IPS-11a (cell line): ENCODE results near the gene LRGUK.

Source experiments
- H3K4me3 ChIP-seq: one replicate; pipeline ENCODE4 v1.5.1; 2013; ENCODE audit warnings: low read depth, low read length, control low read depth

The LRGUK gene

GRCh38 chr7:134122980-134123379 is 4.2 kb upstream of the LRGUK start:
- H3K4me3 ChIP-seq, result no peak overlapping the region

GRCh38 chr7:134126146-134126545 is 994 bp upstream of the LRGUK start:
- H3K4me3 ChIP-seq, result no peak overlapping the region

GRCh38 chr7:134126596-134126965 is 559 bp upstream of the LRGUK start:
- H3K4me3 ChIP-seq, result peak overlapping the region; percentile 81

- H3K4me3 ChIP-seq, result no peak overlapping the region
Observed at GRCh38 chr7:134128829-134129228, 1.7 kb downstream of the LRGUK start.

- H3K4me3 ChIP-seq, result no peak overlapping the region
Observed at GRCh38 chr7:134129856-134130523, 2.9 kb downstream of the LRGUK start.

GRCh38 chr7:134134004-134134403 is 6.9 kb downstream of the LRGUK start:
- H3K4me3 ChIP-seq, result no peak overlapping the region

GRCh38 chr7:134140889-134141867 is 14.0 kb downstream of the LRGUK start:
- no peak overlapping the region for H3K4me3 ChIP-seq

GRCh38 chr7:134141868-134142264 is 14.7 kb downstream of the LRGUK start:
- no peak overlapping the region for H3K4me3 ChIP-seq

- H3K4me3 ChIP-seq, result no peak overlapping the region
Observed at GRCh38 chr7:134153493-134154136, 26.5 kb downstream of the LRGUK start.

GRCh38 chr7:134154581-134155130 is 27.5 kb downstream of the LRGUK start:
- H3K4me3 ChIP-seq, result no peak overlapping the region

- no peak overlapping the region for H3K4me3 ChIP-seq
Observed at GRCh38 chr7:134155206-134155605, 28.1 kb downstream of the LRGUK start.

- H3K4me3 ChIP-seq, result no peak overlapping the region
Observed at GRCh38 chr7:134155871-134156270, 28.7 kb downstream of the LRGUK start.

GRCh38 chr7:134165252-134165651 is 38.1 kb downstream of the LRGUK start:
- H3K4me3 ChIP-seq, result no peak overlapping the region

GRCh38 chr7:134167250-134167649 is 40.1 kb downstream of the LRGUK start:
- no peak overlapping the region for H3K4me3 ChIP-seq

- no peak overlapping the region for H3K4me3 ChIP-seq
Observed at GRCh38 chr7:134167841-134168240, 40.7 kb downstream of the LRGUK start.

- H3K4me3 ChIP-seq, result no peak overlapping the region
Observed at GRCh38 chr7:134174795-134175261, 47.7 kb downstream of the LRGUK start.

- no peak overlapping the region for H3K4me3 ChIP-seq
Observed at GRCh38 chr7:134175334-134176036, 48.3 kb downstream of the LRGUK start.

GRCh38 chr7:134176037-134176350 is 48.9 kb downstream of the LRGUK start:
- no peak overlapping the region for H3K4me3 ChIP-seq

GRCh38 chr7:134179036-134180011 is 52.2 kb downstream of the LRGUK start:
- H3K4me3 ChIP-seq, result no peak overlapping the region

GRCh38 chr7:134180376-134180775 is 53.2 kb downstream of the LRGUK start:
- no peak overlapping the region for H3K4me3 ChIP-seq
